PC-9 (cell line): ENCODE data around the gene FOXK1.

ENCODE experiments used
- CTCF ChIP-seq: fragments of 200-600 bp; sonication (generic); conservative IDR thresholded peaks from 2 replicates; pipeline ENCODE4 v1.6.1; 2017; ENCODE audit warnings: mixed run types, antibody characterized with exemption, mild to moderate bottlenecking, moderate library complexity
- EZH2 ChIP-seq: fragments of 200-600 bp; sonication (generic); IDR thresholded peaks from 2 replicates; pipeline ENCODE4 v1.8.0; 2017; ENCODE audit warnings: antibody characterized with exemption, low read depth

- TF ChIP-seq EZH2 = no peak
- no peak for TF ChIP-seq CTCF
These were observed 18.6 kb downstream of the FOXK1 start for GRCh38 chr7:4700577-4701235.
